DOHH2 (cell line): Measurements from ENCODE around the gene NT5C1A.

Source experiments
- H3F3A ChIP-seq: fragments of 200-600 bp; sonication (generic), shearing (Covaris generic); 2 replicates; pipeline ENCODE4 v1.6.0; 2016; ENCODE audit warnings: antibody characterized with exemption, mild to moderate bottlenecking; ENCODE audit not compliant: control insufficient read depth, insufficient read depth
- H3K27ac ChIP-seq: fragments of 200-600 bp; sonication (generic); 2 replicates; pipeline ENCODE4 v1.5.1; 2014; ENCODE audit warnings: low read depth, mild to moderate bottlenecking, low read length, moderate library complexity
- H3K27me3 ChIP-seq: fragments of 200-600 bp; sonication (generic); 2 replicates; pipeline ENCODE4 v1.6.1; 2014; ENCODE audit warnings: mild to moderate bottlenecking, low read length, mixed read lengths; ENCODE audit not compliant: control insufficient read depth
- H3K36me3 ChIP-seq: fragments of 200-600 bp; sonication (generic); 2 replicates; pipeline ENCODE4 v1.6.1; 2014; ENCODE audit warnings: mild to moderate bottlenecking, low read length, moderate library complexity, mixed read lengths; ENCODE audit not compliant: control insufficient read depth
- H3K4me1 ChIP-seq: fragments of 200-600 bp; sonication (generic); 2 replicates; pipeline ENCODE4 v1.6.1; 2014; ENCODE audit warnings: mild to moderate bottlenecking, low read length, mixed read lengths; ENCODE audit not compliant: control insufficient read depth
- H3K4me2 ChIP-seq: fragments of 200-600 bp; sonication (generic); 2 replicates; pipeline ENCODE4 v1.6.0; 2014; ENCODE audit warnings: mild to moderate bottlenecking, low read length, moderate library complexity
- H3K4me3 ChIP-seq: fragments of 200-600 bp; sonication (generic); 2 replicates; pipeline ENCODE4 v1.5.1; 2014; ENCODE audit warnings: mild to moderate bottlenecking, low read length, mixed read lengths
- H3K79me2 ChIP-seq: fragments of 200-600 bp; sonication (generic); 2 replicates; pipeline ENCODE4 v1.6.1; 2014; ENCODE audit warnings: mild to moderate bottlenecking, low read length, mixed read lengths; ENCODE audit not compliant: control insufficient read depth
- H3K9me2 ChIP-seq: fragments of 200-600 bp; sonication (generic); replicated peaks from 2 replicates; pipeline ENCODE4 v1.6.1; 2014; ENCODE audit warnings: mild to moderate bottlenecking, low read length, mixed read lengths; ENCODE audit not compliant: control insufficient read depth
- H3K9me3 ChIP-seq: fragments of 200-600 bp; sonication (generic); 2 replicates; pipeline ENCODE4 v1.6.1; 2014; ENCODE audit warnings: antibody characterized with exemption, low read length, mixed read lengths; ENCODE audit not compliant: control insufficient read depth, insufficient read depth
- H4K20me1 ChIP-seq: fragments of 200-600 bp; sonication (generic); 2 replicates; pipeline ENCODE4 v1.6.0; 2014; ENCODE audit warnings: low read depth, mild to moderate bottlenecking, antibody characterized with exemption, low read length, moderate library complexity; ENCODE audit not compliant: control insufficient read depth, insufficient read depth
- EZH2phosphoT487 ChIP-seq: fragments of 200-600 bp; sonication (generic); IDR thresholded peaks from 2 replicates; pipeline ENCODE4 v1.6.1; 2017; ENCODE audit warnings: borderline replicate concordance, mild to moderate bottlenecking, antibody characterized with exemption, low read length, moderate library complexity, mixed read lengths
- TF ChIP-seq, protein P1 (sequence below): fragments of 200-600 bp; sonication (generic); IDR thresholded peaks from one replicate; pipeline ENCODE4 v1.5.1; 2014; ENCODE audit warnings: antibody characterized with exemption, mild to moderate bottlenecking, low read depth, low read length; ENCODE audit not compliant: poor library complexity, severe bottlenecking

The NT5C1A gene

DNA sequence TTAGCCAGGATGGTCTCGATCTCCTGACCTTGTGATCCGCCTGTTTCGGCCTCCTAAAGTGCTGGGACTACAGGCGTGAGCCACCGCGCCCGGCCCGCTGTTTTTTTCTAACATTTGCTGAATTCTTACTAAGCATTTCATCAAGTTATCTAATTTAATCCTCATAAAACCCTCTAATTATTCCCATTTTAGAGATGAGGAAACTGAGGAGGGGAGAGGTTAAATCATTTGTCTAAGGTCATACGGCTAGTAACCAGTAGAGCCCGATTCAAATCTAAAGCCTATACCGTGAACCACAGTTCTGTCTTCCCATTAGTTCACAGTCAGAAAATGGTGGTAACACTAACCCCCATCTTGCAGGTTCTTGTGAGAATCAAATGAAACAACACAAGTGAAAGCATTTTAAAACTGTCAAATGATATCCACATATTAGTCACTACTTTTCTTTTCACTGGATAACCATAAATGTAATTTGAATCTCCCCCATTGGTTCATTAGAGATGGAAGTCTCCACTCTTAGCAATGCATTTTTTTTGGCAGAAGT lies 43.0 kb downstream of the NT5C1A start:
- Histone ChIP-seq H3K27me3 (peaks cover 8% of the 10 kb centered on the region), H3K79me2 (no peaks in the 10 kb centered on the region)

DNA sequence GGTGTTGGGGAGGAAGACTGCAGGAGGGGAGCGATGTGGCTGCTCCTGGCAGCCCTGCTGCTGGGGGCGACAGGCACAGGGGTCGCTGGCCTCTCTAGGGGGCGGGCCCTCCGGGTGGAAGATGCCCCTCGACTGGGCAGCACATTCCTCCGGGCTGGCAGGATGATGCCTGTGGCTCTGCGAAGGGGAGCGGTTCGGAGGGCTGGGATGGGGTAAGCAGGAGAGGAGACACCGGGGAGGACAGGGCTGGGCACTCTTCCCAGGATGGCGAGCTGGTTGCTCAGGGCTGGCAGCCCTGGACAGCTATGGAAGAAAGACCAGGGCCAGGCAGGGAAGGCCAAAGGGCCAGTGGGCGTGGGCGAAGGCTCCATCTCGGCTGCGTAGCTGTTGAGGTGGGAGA lies 45.3 kb downstream of the NT5C1A start:
- no peak overlapping the region for H3K27ac ChIP-seq

More for the DNA sequence above, 43.0 kb downstream of the NT5C1A start:
- Histone ChIP-seq H3F3A (no peaks in the 10 kb centered on the region), H3K4me2 (no peak overlapping the region), H3K36me3 (no peaks in the 10 kb centered on the region), H3K4me1 (no peaks in the 10 kb centered on the region), H4K20me1 (no peaks in the 10 kb centered on the region), H3K9me2 (no peaks in the 10 kb centered on the region), H3K9me3 (no peaks in the 10 kb centered on the region), H3K4me3 (no peak overlapping the region), H3K27ac (no peak overlapping the region)
- TF ChIP-seq, protein P1, sequence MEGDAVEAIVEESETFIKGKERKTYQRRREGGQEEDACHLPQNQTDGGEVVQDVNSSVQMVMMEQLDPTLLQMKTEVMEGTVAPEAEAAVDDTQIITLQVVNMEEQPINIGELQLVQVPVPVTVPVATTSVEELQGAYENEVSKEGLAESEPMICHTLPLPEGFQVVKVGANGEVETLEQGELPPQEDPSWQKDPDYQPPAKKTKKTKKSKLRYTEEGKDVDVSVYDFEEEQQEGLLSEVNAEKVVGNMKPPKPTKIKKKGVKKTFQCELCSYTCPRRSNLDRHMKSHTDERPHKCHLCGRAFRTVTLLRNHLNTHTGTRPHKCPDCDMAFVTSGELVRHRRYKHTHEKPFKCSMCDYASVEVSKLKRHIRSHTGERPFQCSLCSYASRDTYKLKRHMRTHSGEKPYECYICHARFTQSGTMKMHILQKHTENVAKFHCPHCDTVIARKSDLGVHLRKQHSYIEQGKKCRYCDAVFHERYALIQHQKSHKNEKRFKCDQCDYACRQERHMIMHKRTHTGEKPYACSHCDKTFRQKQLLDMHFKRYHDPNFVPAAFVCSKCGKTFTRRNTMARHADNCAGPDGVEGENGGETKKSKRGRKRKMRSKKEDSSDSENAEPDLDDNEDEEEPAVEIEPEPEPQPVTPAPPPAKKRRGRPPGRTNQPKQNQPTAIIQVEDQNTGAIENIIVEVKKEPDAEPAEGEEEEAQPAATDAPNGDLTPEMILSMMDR = no peak
- no peak for TF ChIP-seq EZH2phosphoT487

DNA sequence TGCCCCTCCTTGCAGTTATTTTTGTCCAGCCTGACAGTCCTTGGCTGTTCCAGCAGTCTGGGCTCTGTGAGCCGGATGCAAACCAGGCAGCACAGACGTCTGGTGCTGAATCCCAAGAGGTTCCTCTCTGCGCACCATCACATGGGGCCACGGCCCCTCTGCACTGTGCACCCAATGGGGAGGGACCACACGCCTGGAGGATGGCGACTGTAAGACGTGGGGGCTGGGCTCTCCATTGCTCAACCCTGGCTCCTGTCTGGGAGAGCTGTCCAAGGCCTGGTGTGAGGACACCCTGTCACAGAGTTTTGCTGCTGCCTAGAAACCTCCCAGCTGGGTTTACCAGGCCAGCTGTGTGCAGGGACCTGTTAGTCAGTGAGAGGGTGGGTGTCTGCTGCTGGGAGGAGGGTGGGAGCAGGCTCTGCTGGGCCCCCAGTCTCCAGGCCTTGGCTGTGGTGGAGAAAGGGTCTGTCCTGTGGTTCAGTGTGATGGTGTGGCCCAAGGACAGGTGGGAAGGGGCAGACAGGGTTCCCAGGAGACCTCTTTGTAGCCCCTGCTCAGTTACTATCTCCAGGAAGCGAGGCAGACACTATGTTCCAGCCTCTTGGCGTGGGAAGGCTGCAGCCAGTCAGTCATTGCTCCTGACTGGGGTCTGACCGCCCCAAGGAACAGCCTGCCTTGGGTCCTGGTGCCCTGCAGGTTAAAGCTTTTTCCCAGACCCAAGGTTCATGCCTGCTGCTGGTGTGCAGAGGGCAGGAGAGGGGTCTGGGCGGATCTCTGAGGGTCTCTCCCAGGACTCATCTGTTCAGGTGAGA lies 46.2 kb downstream of the NT5C1A start:
- Histone ChIP-seq H3K36me3 (no peaks in the 10 kb centered on the region), H3K9me3 (no peaks in the 10 kb centered on the region), H3K4me3 (no peak overlapping the region), H3K27me3 (peaks cover 8% of the 10 kb centered on the region), H3K27ac (no peak overlapping the region), H3K4me1 (no peaks in the 10 kb centered on the region), H3K4me2 (no peak overlapping the region), H4K20me1 (no peaks in the 10 kb centered on the region), H3K9me2 (no peaks in the 10 kb centered on the region), H3F3A (no peaks in the 10 kb centered on the region), H3K79me2 (no peaks in the 10 kb centered on the region)
- TF ChIP-seq EZH2phosphoT487 = no peak
- TF ChIP-seq, protein P1 = no peak

More for the DNA sequence above, 45.3 kb downstream of the NT5C1A start:
- H3K36me3 ChIP-seq = no peaks in the 10 kb centered on the region
- H4K20me1 ChIP-seq = no peaks in the 10 kb centered on the region
- no peak overlapping the region for H3K4me3 ChIP-seq
- H3K4me1 ChIP-seq = no peaks in the 10 kb centered on the region
- no peaks in the 10 kb centered on the region for H3K9me2 ChIP-seq
- H3K9me3 ChIP-seq = no peaks in the 10 kb centered on the region
- no peak for TF ChIP-seq EZH2phosphoT487
- TF ChIP-seq, protein P1 = no peak
- H3K4me2 ChIP-seq = no peak overlapping the region
- H3F3A ChIP-seq = no peaks in the 10 kb centered on the region
- H3K27me3 ChIP-seq = peaks cover 8% of the 10 kb centered on the region
- no peaks in the 10 kb centered on the region for H3K79me2 ChIP-seq
